ENCODE measurements around the gene DYNLRB1.

The DYNLRB1 gene

GRCh38 chr20:34540596-34541263 lies 24.5 kb downstream of the DYNLRB1 start:
- no peaks in the 10 kb centered on the region for H3K9me3 ChIP-seq (ENCODE audit: insufficient read depth, low read depth, low read length)
- H3K9ac ChIP-seq (ENCODE audit: low read depth, low read length, poor library complexity, severe bottlenecking), result no peak overlapping the region
- TF ChIP-seq EZH2phosphoT487 (IDR thresholded peaks at IDR 0.05; ENCODE audit: borderline replicate concordance), result no peak
- peaks cover 53% of the 10 kb centered on the region; the same call in 1 of the 2 replicates for H3K36me3 ChIP-seq (ENCODE audit: insufficient read depth, low read length)
- no peaks in the 10 kb centered on the region for H3F3A ChIP-seq (ENCODE audit: low read depth)
- H3K27me3 ChIP-seq (ENCODE audit: insufficient read depth, low read length, poor library complexity, severe bottlenecking), result no peaks in the 10 kb centered on the region
- H3K79me2 ChIP-seq (ENCODE audit: insufficient read depth, low read length), result no peaks in the 10 kb centered on the region
- no peak overlapping the region for H2AFZ ChIP-seq (ENCODE audit: low read length)
- no peaks in the 10 kb centered on the region for H3K4me1 ChIP-seq (ENCODE audit: insufficient read depth, low read length, poor library complexity, severe bottlenecking)
- H3K4me2 ChIP-seq (ENCODE audit: low read depth, low read length, poor library complexity, severe bottlenecking), result no peak overlapping the region
- H3K4me3 ChIP-seq (ENCODE audit: low read length, poor library complexity, severe bottlenecking), result no peak overlapping the region
- H4K20me1 ChIP-seq (ENCODE audit: insufficient read depth, low read length, poor library complexity, severe bottlenecking), result no peaks in the 10 kb centered on the region
- no peaks in the 10 kb centered on the region for H3K9me2 ChIP-seq (replicated peaks; ENCODE audit: low read depth, low read length)

- H3F3A ChIP-seq (ENCODE audit: low read depth), result no peaks in the 10 kb centered on the region
- H3K4me1 ChIP-seq (ENCODE audit: insufficient read depth, low read length, poor library complexity, severe bottlenecking), result no peaks in the 10 kb centered on the region
- H2AFZ ChIP-seq (ENCODE audit: low read length), result no peak overlapping the region
- no peaks in the 10 kb centered on the region for H3K9me3 ChIP-seq (ENCODE audit: insufficient read depth, low read depth, low read length)
- no peak overlapping the region for H3K4me3 ChIP-seq (ENCODE audit: low read length, poor library complexity, severe bottlenecking)
- H3K9me2 ChIP-seq (replicated peaks; ENCODE audit: low read depth, low read length), result no peaks in the 10 kb centered on the region
- no peaks in the 10 kb centered on the region for H3K27me3 ChIP-seq (ENCODE audit: insufficient read depth, low read length, poor library complexity, severe bottlenecking)
- H3K4me2 ChIP-seq (ENCODE audit: low read depth, low read length, poor library complexity, severe bottlenecking), result no peak overlapping the region
- H3K36me3 ChIP-seq (ENCODE audit: insufficient read depth, low read length), result peaks cover 48% of the 10 kb centered on the region; the same call in 1 of the 2 replicates
- H4K20me1 ChIP-seq (ENCODE audit: insufficient read depth, low read length, poor library complexity, severe bottlenecking), result no peaks in the 10 kb centered on the region
- TF ChIP-seq CTCF (conservative IDR thresholded peaks at IDR 0.05; ENCODE audit: low read length) (no peak), EZH2phosphoT487 (IDR thresholded peaks at IDR 0.05; ENCODE audit: borderline replicate concordance) (no peak)
- H3K79me2 ChIP-seq (ENCODE audit: insufficient read depth, low read length), result no peaks in the 10 kb centered on the region
- no peak overlapping the region for H3K9ac ChIP-seq (ENCODE audit: low read depth, low read length, poor library complexity, severe bottlenecking)
These were observed 25.2 kb downstream of the DYNLRB1 start for GRCh38 chr20:34541264-34541901.

- Histone ChIP-seq H3F3A (ENCODE audit: low read depth) (no peaks in the 10 kb centered on the region), H3K27me3 (ENCODE audit: insufficient read depth, low read length, poor library complexity, severe bottlenecking) (no peaks in the 10 kb centered on the region), H3K4me1 (ENCODE audit: insufficient read depth, low read length, poor library complexity, severe bottlenecking) (no peaks in the 10 kb centered on the region), H3K36me3 (ENCODE audit: insufficient read depth, low read length) (peaks cover 44% of the 10 kb centered on the region; the same call in 1 of the 2 replicates), H3K9ac (ENCODE audit: low read depth, low read length, poor library complexity, severe bottlenecking) (no peak overlapping the region), H3K9me3 (ENCODE audit: insufficient read depth, low read depth, low read length) (no peaks in the 10 kb centered on the region), H3K4me2 (ENCODE audit: low read depth, low read length, poor library complexity, severe bottlenecking) (no peak overlapping the region), H3K79me2 (ENCODE audit: insufficient read depth, low read length) (no peaks in the 10 kb centered on the region), H4K20me1 (ENCODE audit: insufficient read depth, low read length, poor library complexity, severe bottlenecking) (no peaks in the 10 kb centered on the region), H3K9me2 (replicated peaks; ENCODE audit: low read depth, low read length) (no peaks in the 10 kb centered on the region), H2AFZ (ENCODE audit: low read length) (no peak overlapping the region), H3K4me3 (ENCODE audit: low read length, poor library complexity, severe bottlenecking) (no peak overlapping the region)
- TF ChIP-seq EZH2phosphoT487 (IDR thresholded peaks at IDR 0.05; ENCODE audit: borderline replicate concordance), result no peak
- no peak for TF ChIP-seq CTCF (conservative IDR thresholded peaks at IDR 0.05; ENCODE audit: low read length)
These were observed 25.7 kb downstream of the DYNLRB1 start for GRCh38 chr20:34541917-34542316.

Measured in Loucy (cell line).